ENCODE data around the gene PPIA.

DNA sequence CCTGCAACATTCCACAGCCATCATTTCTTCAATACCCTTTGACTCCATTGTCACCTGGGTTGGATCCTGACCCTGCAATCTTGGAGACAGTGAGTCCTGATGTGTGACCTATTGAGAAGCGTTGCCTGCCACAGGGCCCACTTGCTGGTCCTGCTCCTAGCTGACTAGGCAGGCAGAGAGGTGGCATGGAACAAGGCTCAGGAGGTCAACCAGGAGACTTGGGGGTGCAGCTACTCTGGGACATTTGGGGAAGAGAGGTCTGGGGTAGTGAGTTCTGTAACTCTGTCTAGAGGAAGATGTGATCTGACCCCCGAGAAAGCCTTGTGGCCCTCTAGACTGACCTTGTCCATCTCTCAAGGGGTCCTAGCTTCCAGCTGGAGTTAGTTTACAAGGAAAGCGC lies 46.1 kb upstream of the PPIA start:
- TF ChIP-seq, protein P1, sequence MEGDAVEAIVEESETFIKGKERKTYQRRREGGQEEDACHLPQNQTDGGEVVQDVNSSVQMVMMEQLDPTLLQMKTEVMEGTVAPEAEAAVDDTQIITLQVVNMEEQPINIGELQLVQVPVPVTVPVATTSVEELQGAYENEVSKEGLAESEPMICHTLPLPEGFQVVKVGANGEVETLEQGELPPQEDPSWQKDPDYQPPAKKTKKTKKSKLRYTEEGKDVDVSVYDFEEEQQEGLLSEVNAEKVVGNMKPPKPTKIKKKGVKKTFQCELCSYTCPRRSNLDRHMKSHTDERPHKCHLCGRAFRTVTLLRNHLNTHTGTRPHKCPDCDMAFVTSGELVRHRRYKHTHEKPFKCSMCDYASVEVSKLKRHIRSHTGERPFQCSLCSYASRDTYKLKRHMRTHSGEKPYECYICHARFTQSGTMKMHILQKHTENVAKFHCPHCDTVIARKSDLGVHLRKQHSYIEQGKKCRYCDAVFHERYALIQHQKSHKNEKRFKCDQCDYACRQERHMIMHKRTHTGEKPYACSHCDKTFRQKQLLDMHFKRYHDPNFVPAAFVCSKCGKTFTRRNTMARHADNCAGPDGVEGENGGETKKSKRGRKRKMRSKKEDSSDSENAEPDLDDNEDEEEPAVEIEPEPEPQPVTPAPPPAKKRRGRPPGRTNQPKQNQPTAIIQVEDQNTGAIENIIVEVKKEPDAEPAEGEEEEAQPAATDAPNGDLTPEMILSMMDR (IDR thresholded peaks at IDR 0.05), result no peak
- TF ChIP-seq CHD2 (IDR thresholded peaks at IDR 0.05; ENCODE audit: low read length, partially characterized antibody) (no peak), CEBPB (IDR thresholded peaks at IDR 0.05) (no peak)
- TF ChIP-seq, protein P2, sequence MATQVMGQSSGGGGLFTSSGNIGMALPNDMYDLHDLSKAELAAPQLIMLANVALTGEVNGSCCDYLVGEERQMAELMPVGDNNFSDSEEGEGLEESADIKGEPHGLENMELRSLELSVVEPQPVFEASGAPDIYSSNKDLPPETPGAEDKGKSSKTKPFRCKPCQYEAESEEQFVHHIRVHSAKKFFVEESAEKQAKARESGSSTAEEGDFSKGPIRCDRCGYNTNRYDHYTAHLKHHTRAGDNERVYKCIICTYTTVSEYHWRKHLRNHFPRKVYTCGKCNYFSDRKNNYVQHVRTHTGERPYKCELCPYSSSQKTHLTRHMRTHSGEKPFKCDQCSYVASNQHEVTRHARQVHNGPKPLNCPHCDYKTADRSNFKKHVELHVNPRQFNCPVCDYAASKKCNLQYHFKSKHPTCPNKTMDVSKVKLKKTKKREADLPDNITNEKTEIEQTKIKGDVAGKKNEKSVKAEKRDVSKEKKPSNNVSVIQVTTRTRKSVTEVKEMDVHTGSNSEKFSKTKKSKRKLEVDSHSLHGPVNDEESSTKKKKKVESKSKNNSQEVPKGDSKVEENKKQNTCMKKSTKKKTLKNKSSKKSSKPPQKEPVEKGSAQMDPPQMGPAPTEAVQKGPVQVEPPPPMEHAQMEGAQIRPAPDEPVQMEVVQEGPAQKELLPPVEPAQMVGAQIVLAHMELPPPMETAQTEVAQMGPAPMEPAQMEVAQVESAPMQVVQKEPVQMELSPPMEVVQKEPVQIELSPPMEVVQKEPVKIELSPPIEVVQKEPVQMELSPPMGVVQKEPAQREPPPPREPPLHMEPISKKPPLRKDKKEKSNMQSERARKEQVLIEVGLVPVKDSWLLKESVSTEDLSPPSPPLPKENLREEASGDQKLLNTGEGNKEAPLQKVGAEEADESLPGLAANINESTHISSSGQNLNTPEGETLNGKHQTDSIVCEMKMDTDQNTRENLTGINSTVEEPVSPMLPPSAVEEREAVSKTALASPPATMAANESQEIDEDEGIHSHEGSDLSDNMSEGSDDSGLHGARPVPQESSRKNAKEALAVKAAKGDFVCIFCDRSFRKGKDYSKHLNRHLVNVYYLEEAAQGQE (IDR thresholded peaks at IDR 0.05), result no peak
- TF ChIP-seq, protein P3, sequence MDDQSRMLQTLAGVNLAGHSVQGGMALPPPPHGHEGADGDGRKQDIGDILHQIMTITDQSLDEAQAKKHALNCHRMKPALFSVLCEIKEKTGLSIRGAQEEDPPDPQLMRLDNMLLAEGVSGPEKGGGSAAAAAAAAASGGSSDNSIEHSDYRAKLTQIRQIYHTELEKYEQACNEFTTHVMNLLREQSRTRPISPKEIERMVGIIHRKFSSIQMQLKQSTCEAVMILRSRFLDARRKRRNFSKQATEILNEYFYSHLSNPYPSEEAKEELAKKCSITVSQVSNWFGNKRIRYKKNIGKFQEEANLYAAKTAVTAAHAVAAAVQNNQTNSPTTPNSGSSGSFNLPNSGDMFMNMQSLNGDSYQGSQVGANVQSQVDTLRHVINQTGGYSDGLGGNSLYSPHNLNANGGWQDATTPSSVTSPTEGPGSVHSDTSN (IDR thresholded peaks at IDR 0.05), result no peak
